ENCODE results near the gene WASHC3. TPM values are rescaled to one million over a fixed set of nuclear protein-coding genes. Genes with fewer than 3 reads are reported as not detected.
A peak's percentile ranks its signal among the peaks of the same experiment; 100 is the strongest.

WASHC3 gene
- total RNA-seq, 2 donors from 2014 or later = 26.8 to 30.6 TPM

DNA sequence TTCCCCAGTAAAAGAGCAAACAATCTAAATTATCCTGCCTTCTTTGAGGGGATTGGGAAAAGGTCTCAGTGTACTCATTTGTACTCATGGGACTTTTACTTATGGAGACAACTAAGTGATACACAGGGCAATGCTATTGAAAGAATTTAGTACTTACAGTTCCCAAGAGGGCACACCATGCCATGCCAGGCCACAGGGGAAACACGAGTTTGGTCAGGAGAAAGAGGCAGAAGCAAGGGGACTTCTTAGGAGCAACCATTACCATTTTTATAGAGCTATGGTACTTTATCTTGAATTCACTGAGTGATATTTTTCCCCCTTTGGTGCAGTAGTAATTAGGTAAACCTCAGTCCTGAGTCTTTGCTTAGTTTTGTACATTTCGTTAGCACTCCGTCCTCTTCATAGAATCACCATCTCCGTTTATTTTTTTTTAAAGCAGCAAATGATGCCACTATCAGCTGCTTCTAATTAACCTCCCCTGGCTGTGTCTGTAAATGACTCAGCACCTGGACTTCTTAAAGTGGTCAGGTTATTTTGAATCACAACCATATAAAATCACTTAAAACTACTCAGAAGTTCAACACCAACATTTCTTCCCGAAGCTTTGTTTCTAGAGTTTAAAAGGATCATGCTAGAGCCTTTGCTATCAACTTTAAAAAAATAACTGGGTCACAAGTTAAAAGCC lies 5.9 kb upstream of the WASHC3 start:
- H3K27me3 ChIP-seq = no peaks in the 10 kb centered on the region
- no peak overlapping the region for H3K27ac ChIP-seq
- H3K9ac ChIP-seq (ENCODE audit: low read depth in 2 of 2, low read length in 2 of 2) = no peak overlapping the region
- no peaks in the 10 kb centered on the region for H3K36me3 ChIP-seq
- H3K4me3 ChIP-seq = no peak overlapping the region
- intact Hi-C loops (cut with DNase I) = no loop called here
- no peak for DNase-seq
- TF ChIP-seq, protein P1, sequence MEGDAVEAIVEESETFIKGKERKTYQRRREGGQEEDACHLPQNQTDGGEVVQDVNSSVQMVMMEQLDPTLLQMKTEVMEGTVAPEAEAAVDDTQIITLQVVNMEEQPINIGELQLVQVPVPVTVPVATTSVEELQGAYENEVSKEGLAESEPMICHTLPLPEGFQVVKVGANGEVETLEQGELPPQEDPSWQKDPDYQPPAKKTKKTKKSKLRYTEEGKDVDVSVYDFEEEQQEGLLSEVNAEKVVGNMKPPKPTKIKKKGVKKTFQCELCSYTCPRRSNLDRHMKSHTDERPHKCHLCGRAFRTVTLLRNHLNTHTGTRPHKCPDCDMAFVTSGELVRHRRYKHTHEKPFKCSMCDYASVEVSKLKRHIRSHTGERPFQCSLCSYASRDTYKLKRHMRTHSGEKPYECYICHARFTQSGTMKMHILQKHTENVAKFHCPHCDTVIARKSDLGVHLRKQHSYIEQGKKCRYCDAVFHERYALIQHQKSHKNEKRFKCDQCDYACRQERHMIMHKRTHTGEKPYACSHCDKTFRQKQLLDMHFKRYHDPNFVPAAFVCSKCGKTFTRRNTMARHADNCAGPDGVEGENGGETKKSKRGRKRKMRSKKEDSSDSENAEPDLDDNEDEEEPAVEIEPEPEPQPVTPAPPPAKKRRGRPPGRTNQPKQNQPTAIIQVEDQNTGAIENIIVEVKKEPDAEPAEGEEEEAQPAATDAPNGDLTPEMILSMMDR (IDR thresholded peaks at IDR 0.05) = no peak
- no peaks in the 10 kb centered on the region for H3K4me1 ChIP-seq
- no peaks in the 10 kb centered on the region for H3K9me3 ChIP-seq

DNA sequence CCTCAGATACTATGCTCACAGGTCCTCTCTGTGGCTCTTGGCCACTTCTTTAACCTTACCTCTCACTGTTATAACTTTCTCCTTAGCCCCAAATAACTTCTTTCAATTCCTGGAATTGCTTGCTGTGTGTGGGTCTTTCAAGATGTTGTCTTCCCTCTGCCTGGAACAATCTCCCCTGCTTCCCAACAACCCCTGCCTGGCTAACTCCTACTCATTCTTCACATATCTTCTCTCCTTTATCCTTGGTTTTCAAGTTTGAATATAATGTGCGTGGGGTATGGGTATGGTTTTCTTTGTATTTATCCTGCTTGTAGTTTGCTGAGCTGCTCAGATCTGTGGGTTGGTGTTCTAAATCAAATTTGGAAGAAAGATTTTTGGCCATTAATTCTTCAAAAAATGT lies 2.7 kb upstream of the WASHC3 start:
- no peak overlapping the region for H3K4me3 ChIP-seq
- H3K9me3 ChIP-seq = no peaks in the 10 kb centered on the region
- H3K27ac ChIP-seq = no peak overlapping the region
- H3K36me3 ChIP-seq = no peaks in the 10 kb centered on the region
- no peaks in the 10 kb centered on the region for H3K27me3 ChIP-seq
- no peak for DNase-seq
- intact Hi-C loops (cut with DNase I) = no loop called here
- TF ChIP-seq, protein P1 (IDR thresholded peaks at IDR 0.05) = no peak
- H3K9ac ChIP-seq (ENCODE audit: low read depth in 2 of 2, low read length in 2 of 2) = no peak overlapping the region
- H3K4me1 ChIP-seq = no peaks in the 10 kb centered on the region

DNA sequence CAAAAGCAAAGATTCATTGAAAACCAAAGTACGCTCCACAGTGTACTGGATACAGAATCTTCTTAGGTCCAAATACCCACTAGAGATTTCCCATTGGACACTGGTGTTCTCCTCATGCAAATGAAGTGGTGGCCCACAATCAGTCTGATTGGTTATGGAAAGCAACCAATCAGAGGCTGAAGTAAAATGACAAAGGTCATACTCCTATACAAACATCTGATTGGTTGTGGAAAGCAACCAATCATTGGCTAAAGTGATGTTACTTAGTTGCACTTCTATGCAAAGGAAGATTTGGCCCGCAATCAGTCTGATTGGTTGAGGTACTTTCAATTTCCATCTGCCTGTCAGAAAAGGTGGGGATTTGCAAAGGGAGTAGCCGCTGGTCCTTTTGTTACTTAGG lies 1.3 kb upstream of the WASHC3 start:
- intact Hi-C loops (cut with DNase I) = no loop called here

DNA sequence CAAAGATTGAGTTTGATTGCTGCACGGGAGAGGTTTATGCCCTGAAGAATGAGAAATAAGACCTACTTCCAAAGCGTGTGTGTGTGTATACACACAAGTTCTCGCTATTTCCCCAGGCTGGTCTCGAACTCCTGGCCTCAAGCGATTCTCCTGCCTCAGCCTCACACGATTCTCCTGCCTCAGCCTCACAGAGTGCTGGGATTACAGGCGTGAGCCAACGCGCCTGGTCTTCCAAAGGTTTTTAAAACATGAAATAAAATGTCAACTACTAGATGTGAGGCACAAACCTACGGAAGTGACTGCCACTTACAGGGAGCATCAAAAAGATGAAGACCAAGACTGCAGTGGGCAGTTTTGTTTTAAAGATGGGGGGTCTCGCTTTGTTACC lies 622 bp upstream of the WASHC3 start:
- H3K36me3 ChIP-seq = no peaks in the 10 kb centered on the region
- no peaks in the 10 kb centered on the region for H3K27me3 ChIP-seq
- no peaks in the 10 kb centered on the region for H3K4me1 ChIP-seq
- TF ChIP-seq, protein P1 (IDR thresholded peaks at IDR 0.05) = no peak
- H3K27ac ChIP-seq = no peak overlapping the region
- H3K4me3 ChIP-seq = no peak overlapping the region
- H3K9me3 ChIP-seq = no peaks in the 10 kb centered on the region
- no peak overlapping the region for H3K9ac ChIP-seq (ENCODE audit: low read depth in 2 of 2, low read length in 2 of 2)
- DNase-seq = no peak
- intact Hi-C loops (cut with DNase I) = no loop called here

More for the DNA sequence above, 1.3 kb upstream of the WASHC3 start:
- Histone ChIP-seq H3K4me3 (no peak overlapping the region), H3K4me1 (no peaks in the 10 kb centered on the region), H3K27ac (no peak overlapping the region), H3K9me3 (no peaks in the 10 kb centered on the region), H3K9ac (ENCODE audit: low read depth in 2 of 2, low read length in 2 of 2) (no peak overlapping the region), H3K36me3 (no peaks in the 10 kb centered on the region), H3K27me3 (no peaks in the 10 kb centered on the region)
- DNase-seq = no peak
- TF ChIP-seq, protein P1 (IDR thresholded peaks at IDR 0.05) = no peak

DNA sequence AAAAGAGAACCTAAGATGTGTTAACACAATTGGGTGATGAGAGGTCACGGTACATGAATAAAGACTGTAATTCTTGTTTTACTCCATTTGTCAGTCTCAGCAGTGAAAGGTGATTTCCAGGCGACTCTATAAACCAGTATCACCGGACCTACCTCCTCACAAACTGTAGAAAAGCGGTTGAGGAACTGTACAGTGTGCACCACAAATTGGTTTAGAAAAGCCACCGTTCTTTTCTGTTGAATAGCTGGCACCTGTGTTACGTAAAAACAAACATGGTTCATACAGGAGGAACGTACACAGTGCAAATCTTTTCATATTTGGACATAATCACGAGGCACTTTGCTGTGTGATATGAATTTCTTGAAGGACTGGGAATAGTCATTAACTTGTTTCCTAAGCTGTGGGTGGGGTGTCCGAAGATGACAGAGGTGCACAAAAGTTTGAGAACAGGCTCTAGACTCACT lies 663 bp downstream of the WASHC3 start:
- no peaks in the 10 kb centered on the region for H3K36me3 ChIP-seq

More for the DNA sequence above, 663 bp downstream of the WASHC3 start:
- peak overlapping the region; percentile 96 to 97 for H3K9ac ChIP-seq (ENCODE audit: low read depth in 2 of 2, low read length in 2 of 2)
- H3K4me3 ChIP-seq = peak overlapping the region; percentile 91
- H3K4me1 ChIP-seq = no peaks in the 10 kb centered on the region
- no peaks in the 10 kb centered on the region for H3K9me3 ChIP-seq
- H3K27me3 ChIP-seq = no peaks in the 10 kb centered on the region
- TF ChIP-seq, protein P1 (IDR thresholded peaks at IDR 0.05) = no peak
- intact Hi-C loops (cut with DNase I) = no loop called here
- DNase-seq = no peak
- peak overlapping the region; percentile 85 for H3K27ac ChIP-seq
